Sigmoid colon (tissue), 4 donors: ENCODE measurements around the gene GHDC.

Experiments
- EP300 ChIP-seq, 4 donors: sonication (generic); formaldehyde crosslinking; IDR thresholded peaks; one replicate each; pipeline ENCODE4 v1.6.1; 2017; ENCODE audit warnings: antibody characterized with exemption in 4 of 4
- POLR2A ChIP-seq, 2 donors: fragments of 450-650 bp; IDR thresholded peaks; one replicate each; pipeline ENCODE4 v1.6.1; 2016; ENCODE audit warnings: antibody characterized with exemption in 2 of 2, mild to moderate bottlenecking in 2 of 2, moderate library complexity in 2 of 2
- POLR2AphosphoS5 ChIP-seq, 4 donors: sonication (generic); formaldehyde crosslinking; IDR thresholded peaks; one replicate each; pipeline ENCODE4 v1.6.1; 2017; ENCODE audit warnings: antibody characterized with exemption in 4 of 4
- TF ChIP-seq, protein P1 (sequence below), 4 experiments: fragments of 450-650 bp in 3 of 4; fragments of 200-600 bp in 1 of 4; IDR thresholded peaks; one replicate each; pipeline ENCODE4 v1.5.1; 2016 to 2019; ENCODE audit warnings: antibody characterized with exemption in 4 of 4, mild to moderate bottlenecking in 3 of 4, moderate library complexity in 2 of 4

DNA sequence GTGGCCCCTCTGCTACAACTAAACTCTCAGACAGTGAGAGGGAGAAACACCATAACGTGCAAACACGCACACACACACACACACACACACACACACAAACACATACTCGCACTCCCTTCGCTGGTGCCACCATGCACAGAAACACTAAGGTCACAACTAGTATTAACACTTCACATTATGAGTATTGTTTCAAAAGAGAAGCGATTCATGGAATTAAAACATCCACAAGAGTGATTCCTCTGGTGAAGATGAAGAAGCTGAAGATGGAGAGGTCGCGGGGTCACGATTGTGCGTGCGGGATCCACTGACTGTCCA lies 7.1 kb upstream of the GHDC start:
- no peak for TF ChIP-seq EP300 (IDR thresholded peaks at IDR 0.05)
- no peak for TF ChIP-seq POLR2A (IDR thresholded peaks at IDR 0.05)
- TF ChIP-seq, protein P1, sequence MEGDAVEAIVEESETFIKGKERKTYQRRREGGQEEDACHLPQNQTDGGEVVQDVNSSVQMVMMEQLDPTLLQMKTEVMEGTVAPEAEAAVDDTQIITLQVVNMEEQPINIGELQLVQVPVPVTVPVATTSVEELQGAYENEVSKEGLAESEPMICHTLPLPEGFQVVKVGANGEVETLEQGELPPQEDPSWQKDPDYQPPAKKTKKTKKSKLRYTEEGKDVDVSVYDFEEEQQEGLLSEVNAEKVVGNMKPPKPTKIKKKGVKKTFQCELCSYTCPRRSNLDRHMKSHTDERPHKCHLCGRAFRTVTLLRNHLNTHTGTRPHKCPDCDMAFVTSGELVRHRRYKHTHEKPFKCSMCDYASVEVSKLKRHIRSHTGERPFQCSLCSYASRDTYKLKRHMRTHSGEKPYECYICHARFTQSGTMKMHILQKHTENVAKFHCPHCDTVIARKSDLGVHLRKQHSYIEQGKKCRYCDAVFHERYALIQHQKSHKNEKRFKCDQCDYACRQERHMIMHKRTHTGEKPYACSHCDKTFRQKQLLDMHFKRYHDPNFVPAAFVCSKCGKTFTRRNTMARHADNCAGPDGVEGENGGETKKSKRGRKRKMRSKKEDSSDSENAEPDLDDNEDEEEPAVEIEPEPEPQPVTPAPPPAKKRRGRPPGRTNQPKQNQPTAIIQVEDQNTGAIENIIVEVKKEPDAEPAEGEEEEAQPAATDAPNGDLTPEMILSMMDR (IDR thresholded peaks at IDR 0.05), result no peak
- no peak for TF ChIP-seq POLR2AphosphoS5 (IDR thresholded peaks at IDR 0.05)
